Astrocyte (in vitro differentiated cells and primary cell): ENCODE measurements around the gene RBFA.

ENCODE experiments used
- EZH2 ChIP-seq: IDR thresholded peaks from 2 replicates; pipeline ENCODE4 v1.6.1; 2012; ENCODE audit warnings: mild to moderate bottlenecking, low read length, inconsistent platforms; ENCODE audit not compliant: insufficient read depth
- TF ChIP-seq, protein P1 (sequence below): IDR thresholded peaks from 2 replicates; pipeline ENCODE4 v1.5.1; 2011; ENCODE audit warnings: low read depth, mild to moderate bottlenecking, inconsistent platforms, low read length, moderate library complexity; ENCODE audit not compliant: insufficient read depth

DNA sequence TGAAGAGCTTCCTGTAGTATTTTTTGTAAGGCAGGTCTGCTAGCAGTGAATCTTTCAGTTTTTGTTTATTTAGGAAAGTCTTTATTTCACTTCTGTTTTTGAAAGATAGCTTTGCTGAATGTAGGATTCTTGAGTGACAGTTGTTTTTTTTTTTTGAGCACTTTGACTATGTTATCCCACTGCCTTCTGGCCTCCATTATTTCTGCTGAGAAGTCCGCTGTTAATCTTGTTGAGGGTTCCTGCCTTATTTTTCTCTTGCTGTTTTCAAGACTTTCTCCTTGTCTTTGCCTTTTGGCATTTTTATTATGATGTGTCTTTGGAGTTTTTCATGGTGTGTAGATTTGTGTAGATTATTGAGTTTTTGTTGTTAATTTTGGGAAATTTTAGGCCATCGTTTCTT is 21.9 kb downstream of the RBFA start:
- TF ChIP-seq, protein P1, sequence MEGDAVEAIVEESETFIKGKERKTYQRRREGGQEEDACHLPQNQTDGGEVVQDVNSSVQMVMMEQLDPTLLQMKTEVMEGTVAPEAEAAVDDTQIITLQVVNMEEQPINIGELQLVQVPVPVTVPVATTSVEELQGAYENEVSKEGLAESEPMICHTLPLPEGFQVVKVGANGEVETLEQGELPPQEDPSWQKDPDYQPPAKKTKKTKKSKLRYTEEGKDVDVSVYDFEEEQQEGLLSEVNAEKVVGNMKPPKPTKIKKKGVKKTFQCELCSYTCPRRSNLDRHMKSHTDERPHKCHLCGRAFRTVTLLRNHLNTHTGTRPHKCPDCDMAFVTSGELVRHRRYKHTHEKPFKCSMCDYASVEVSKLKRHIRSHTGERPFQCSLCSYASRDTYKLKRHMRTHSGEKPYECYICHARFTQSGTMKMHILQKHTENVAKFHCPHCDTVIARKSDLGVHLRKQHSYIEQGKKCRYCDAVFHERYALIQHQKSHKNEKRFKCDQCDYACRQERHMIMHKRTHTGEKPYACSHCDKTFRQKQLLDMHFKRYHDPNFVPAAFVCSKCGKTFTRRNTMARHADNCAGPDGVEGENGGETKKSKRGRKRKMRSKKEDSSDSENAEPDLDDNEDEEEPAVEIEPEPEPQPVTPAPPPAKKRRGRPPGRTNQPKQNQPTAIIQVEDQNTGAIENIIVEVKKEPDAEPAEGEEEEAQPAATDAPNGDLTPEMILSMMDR: no peak
- no peak for TF ChIP-seq EZH2
